ENCODE results near the gene CCDC106.

GRCh38 chr19:55694241-55694655 lies 46.2 kb downstream of the CCDC106 start:
- no peak for TF ChIP-seq SP1 (IDR thresholded peaks at IDR 0.05)
- TF ChIP-seq FOXK2 (IDR thresholded peaks at IDR 0.05), result no peak
- no peak for TF ChIP-seq TARDBP (IDR thresholded peaks at IDR 0.05)
- TF ChIP-seq L3MBTL2 (conservative IDR thresholded peaks at IDR 0.05), result no peak
- no peak for TF ChIP-seq BHLHE40 (IDR thresholded peaks at IDR 0.05; ENCODE audit: borderline replicate concordance)
- TF ChIP-seq ZNF384 (IDR thresholded peaks at IDR 0.05), result no peak

All from HEK293T (cell line).